GM23338 (cell line): ENCODE data around the gene KCNJ16. TPM values are rescaled to one million over a fixed set of nuclear protein-coding genes. Genes with fewer than 3 reads are reported as not detected.

ENCODE experiments used
- CREB1 ChIP-seq: fragments of 250-450 bp; sonication (Bioruptor Pico); IDR thresholded peaks from 2 replicates; pipeline ENCODE4 v1.5.0; 2020; ENCODE audit warnings: low read depth, mild to moderate bottlenecking, moderate library complexity
- EZH2phosphoT487 ChIP-seq: fragments of 200-600 bp; sonication (generic); IDR thresholded peaks from one replicate; pipeline ENCODE4 v1.8.1; 2018; ENCODE audit warnings: antibody characterized with exemption; ENCODE audit not compliant: unreplicated experiment
- POLR2AphosphoS5 ChIP-seq: IDR thresholded peaks from 2 replicates; pipeline ENCODE4 v1.6.1; 2016; ENCODE audit warnings: antibody characterized with exemption, low read depth
- STAT1 ChIP-seq: IDR thresholded peaks from one replicate; pipeline ENCODE4 v1.6.1; 2016; ENCODE audit warnings: antibody characterized with exemption; ENCODE audit not compliant: unreplicated experiment
- ZNF114 ChIP-seq: fragments of 250-450 bp; sonication (Bioruptor Pico); IDR thresholded peaks from 2 replicates; pipeline ENCODE4 v1.5.0; 2020; ENCODE audit warnings: mild to moderate bottlenecking, moderate library complexity
- polyA plus RNA-seq: library from polyadenylated mRNA; unstranded; fragments of >200 nt; fragmentation: Nextera tagmentation; extraction: Ambion mirVana; gene quantifications from 2 replicates; pipeline ENCODE4 v1.2.1, GENCODE V29; 2016
- total RNA-seq: library from RNA; depleted of rRNA; stranded (reverse); fragments of >200 nt; shearing (Covaris generic); gene quantifications from 2 replicates; pipeline ENCODE4 v1.2.3, GENCODE V29; 2014
- TF ChIP-seq, protein P1 (sequence below): fragments of 250-450 bp; sonication (Bioruptor Pico); IDR thresholded peaks from 2 replicates; pipeline ENCODE4 v1.5.0; 2020; ENCODE audit warnings: mild to moderate bottlenecking, moderate library complexity
- TF ChIP-seq, protein P2 (sequence below): IDR thresholded peaks from 2 replicates; pipeline ENCODE4 v1.6.1; 2016; ENCODE audit warnings: antibody characterized with exemption
- TF ChIP-seq, protein P3 (sequence below): IDR thresholded peaks from one replicate; pipeline ENCODE4 v1.6.1; 2018; ENCODE audit warnings: antibody characterized with exemption; ENCODE audit not compliant: unreplicated experiment
- TF ChIP-seq, protein P4 (sequence below), 2 experiments: fragments of 200-600 bp in 1 of 2; sonication (generic) in 1 of 2; conservative IDR thresholded peaks; 2 replicates each; pipeline versions ENCODE4 v1.5.1 to v1.6.1; 2016 to 2017; ENCODE audit warnings: antibody characterized with exemption in 2 of 2, low read depth in 2 of 2, mild to moderate bottlenecking in 2 of 2, moderate library complexity in 1 of 2

Gene KCNJ16
- total and polyA plus RNA-seq, 2 experiments from 2014 or later, result not detected

DNA sequence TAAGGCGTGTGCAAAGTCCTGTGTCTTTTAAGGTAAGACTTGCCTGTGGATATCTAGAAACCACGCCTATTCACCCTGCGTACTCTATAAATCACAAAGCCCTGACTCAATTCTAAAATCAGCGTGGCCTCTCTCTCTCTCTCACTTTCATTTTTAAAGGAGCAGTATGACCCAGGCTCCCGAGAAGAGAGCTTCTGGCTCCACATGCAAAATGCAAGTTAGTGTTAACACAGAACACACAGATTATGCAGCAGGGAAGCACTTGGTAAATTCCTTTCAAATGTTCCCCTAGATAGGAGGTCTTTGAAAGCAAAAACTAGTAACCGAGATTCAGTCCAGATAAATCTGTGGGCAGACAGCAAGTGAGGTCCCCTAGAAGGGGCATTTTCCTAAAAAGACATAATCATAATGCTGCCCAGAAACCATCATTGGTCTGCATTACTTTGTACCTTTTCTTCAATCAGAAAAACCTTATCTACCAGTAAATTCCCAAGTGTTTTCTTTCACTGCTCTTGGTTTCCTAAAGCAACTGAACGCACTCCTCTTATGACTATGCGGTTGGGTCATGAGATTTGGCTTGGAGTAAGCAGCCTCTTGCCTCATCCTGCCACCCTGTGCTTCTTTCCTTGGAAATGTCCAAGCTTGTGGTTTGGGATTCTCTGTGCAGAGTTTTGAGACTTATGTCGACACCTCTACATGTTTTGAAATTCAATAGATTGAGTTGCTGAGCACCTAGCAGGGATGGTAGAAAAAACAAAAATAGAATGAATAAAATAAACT lies 62.6 kb downstream of the KCNJ16 start (continued):
- TF ChIP-seq, protein P1, sequence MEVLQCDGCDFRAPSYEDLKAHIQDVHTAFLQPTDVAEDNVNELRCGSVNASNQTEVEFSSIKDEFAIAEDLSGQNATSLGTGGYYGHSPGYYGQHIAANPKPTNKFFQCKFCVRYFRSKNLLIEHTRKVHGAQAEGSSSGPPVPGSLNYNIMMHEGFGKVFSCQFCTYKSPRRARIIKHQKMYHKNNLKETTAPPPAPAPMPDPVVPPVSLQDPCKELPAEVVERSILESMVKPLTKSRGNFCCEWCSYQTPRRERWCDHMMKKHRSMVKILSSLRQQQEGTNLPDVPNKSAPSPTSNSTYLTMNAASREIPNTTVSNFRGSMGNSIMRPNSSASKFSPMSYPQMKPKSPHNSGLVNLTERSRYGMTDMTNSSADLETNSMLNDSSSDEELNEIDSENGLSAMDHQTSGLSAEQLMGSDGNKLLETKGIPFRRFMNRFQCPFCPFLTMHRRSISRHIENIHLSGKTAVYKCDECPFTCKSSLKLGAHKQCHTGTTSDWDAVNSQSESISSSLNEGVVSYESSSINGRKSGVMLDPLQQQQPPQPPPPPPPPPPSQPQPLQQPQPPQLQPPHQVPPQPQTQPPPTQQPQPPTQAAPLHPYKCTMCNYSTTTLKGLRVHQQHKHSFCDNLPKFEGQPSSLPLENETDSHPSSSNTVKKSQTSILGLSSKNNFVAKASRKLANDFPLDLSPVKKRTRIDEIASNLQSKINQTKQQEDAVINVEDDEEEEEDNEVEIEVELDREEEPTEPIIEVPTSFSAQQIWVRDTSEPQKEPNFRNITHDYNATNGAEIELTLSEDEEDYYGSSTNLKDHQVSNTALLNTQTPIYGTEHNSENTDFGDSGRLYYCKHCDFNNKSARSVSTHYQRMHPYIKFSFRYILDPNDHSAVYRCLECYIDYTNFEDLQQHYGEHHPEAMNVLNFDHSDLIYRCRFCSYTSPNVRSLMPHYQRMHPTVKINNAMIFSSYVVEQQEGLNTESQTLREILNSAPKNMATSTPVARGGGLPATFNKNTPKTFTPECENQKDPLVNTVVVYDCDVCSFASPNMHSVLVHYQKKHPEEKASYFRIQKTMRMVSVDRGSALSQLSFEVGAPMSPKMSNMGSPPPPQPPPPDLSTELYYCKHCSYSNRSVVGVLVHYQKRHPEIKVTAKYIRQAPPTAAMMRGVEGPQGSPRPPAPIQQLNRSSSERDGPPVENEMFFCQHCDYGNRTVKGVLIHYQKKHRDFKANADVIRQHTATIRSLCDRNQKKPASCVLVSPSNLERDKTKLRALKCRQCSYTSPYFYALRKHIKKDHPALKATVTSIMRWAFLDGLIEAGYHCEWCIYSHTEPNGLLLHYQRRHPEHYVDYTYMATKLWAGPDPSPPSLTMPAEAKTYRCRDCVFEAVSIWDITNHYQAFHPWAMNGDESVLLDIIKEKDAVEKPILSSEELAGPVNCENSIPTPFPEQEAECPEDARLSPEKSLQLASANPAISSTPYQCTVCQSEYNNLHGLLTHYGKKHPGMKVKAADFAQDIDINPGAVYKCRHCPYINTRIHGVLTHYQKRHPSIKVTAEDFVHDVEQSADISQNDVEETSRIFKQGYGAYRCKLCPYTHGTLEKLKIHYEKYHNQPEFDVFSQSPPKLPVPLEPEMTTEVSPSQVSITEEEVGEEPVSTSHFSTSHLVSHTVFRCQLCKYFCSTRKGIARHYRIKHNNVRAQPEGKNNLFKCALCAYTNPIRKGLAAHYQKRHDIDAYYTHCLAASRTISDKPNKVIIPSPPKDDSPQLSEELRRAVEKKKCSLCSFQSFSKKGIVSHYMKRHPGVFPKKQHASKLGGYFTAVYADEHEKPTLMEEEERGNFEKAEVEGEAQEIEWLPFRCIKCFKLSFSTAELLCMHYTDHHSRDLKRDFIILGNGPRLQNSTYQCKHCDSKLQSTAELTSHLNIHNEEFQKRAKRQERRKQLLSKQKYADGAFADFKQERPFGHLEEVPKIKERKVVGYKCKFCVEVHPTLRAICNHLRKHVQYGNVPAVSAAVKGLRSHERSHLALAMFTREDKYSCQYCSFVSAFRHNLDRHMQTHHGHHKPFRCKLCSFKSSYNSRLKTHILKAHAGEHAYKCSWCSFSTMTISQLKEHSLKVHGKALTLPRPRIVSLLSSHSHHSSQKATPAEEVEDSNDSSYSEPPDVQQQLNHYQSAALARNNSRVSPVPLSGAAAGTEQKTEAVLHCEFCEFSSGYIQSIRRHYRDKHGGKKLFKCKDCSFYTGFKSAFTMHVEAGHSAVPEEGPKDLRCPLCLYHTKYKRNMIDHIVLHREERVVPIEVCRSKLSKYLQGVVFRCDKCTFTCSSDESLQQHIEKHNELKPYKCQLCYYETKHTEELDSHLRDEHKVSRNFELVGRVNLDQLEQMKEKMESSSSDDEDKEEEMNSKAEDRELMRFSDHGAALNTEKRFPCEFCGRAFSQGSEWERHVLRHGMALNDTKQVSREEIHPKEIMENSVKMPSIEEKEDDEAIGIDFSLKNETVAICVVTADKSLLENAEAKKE (CRISPR knock-in tag), result no peak
- TF ChIP-seq, protein P2, sequence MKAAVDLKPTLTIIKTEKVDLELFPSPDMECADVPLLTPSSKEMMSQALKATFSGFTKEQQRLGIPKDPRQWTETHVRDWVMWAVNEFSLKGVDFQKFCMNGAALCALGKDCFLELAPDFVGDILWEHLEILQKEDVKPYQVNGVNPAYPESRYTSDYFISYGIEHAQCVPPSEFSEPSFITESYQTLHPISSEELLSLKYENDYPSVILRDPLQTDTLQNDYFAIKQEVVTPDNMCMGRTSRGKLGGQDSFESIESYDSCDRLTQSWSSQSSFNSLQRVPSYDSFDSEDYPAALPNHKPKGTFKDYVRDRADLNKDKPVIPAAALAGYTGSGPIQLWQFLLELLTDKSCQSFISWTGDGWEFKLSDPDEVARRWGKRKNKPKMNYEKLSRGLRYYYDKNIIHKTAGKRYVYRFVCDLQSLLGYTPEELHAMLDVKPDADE, result no peak
- no peak for TF ChIP-seq CREB1
- no peak for TF ChIP-seq ZNF114 (CRISPR knock-in tag)
- no peak for TF ChIP-seq POLR2AphosphoS5
- TF ChIP-seq EZH2phosphoT487, result no peak
- TF ChIP-seq, protein P3, sequence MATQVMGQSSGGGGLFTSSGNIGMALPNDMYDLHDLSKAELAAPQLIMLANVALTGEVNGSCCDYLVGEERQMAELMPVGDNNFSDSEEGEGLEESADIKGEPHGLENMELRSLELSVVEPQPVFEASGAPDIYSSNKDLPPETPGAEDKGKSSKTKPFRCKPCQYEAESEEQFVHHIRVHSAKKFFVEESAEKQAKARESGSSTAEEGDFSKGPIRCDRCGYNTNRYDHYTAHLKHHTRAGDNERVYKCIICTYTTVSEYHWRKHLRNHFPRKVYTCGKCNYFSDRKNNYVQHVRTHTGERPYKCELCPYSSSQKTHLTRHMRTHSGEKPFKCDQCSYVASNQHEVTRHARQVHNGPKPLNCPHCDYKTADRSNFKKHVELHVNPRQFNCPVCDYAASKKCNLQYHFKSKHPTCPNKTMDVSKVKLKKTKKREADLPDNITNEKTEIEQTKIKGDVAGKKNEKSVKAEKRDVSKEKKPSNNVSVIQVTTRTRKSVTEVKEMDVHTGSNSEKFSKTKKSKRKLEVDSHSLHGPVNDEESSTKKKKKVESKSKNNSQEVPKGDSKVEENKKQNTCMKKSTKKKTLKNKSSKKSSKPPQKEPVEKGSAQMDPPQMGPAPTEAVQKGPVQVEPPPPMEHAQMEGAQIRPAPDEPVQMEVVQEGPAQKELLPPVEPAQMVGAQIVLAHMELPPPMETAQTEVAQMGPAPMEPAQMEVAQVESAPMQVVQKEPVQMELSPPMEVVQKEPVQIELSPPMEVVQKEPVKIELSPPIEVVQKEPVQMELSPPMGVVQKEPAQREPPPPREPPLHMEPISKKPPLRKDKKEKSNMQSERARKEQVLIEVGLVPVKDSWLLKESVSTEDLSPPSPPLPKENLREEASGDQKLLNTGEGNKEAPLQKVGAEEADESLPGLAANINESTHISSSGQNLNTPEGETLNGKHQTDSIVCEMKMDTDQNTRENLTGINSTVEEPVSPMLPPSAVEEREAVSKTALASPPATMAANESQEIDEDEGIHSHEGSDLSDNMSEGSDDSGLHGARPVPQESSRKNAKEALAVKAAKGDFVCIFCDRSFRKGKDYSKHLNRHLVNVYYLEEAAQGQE, result no peak
- TF ChIP-seq, protein P4, sequence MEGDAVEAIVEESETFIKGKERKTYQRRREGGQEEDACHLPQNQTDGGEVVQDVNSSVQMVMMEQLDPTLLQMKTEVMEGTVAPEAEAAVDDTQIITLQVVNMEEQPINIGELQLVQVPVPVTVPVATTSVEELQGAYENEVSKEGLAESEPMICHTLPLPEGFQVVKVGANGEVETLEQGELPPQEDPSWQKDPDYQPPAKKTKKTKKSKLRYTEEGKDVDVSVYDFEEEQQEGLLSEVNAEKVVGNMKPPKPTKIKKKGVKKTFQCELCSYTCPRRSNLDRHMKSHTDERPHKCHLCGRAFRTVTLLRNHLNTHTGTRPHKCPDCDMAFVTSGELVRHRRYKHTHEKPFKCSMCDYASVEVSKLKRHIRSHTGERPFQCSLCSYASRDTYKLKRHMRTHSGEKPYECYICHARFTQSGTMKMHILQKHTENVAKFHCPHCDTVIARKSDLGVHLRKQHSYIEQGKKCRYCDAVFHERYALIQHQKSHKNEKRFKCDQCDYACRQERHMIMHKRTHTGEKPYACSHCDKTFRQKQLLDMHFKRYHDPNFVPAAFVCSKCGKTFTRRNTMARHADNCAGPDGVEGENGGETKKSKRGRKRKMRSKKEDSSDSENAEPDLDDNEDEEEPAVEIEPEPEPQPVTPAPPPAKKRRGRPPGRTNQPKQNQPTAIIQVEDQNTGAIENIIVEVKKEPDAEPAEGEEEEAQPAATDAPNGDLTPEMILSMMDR (conservative IDR thresholded peaks at IDR 0.05; ENCODE audit: low read depth in 2 of 2), result no peak
- no peak for TF ChIP-seq STAT1
